Keratinocyte (primary cell): ENCODE results near the gene DPYSL5. TPM values are rescaled to one million over a fixed set of nuclear protein-coding genes. Genes with fewer than 3 reads are reported as not detected.

Experiments
- DNase-seq: peaks from one replicate; pipeline ENCODE4 v3.0.0-alpha.2; 2011; ENCODE audit warnings: low read depth, missing footprints, low spot score
- FAIRE-seq: peaks from 2 replicates; lab custom pipeline; 2011; peaks lifted over from hg19 to GRCh38; lab: Jason Lieb, UNC
- H2AFZ ChIP-seq: 2 replicates; pipeline ENCODE4 v1.6.0; 2012; ENCODE audit warnings: low read length, control low read depth, inconsistent platforms; ENCODE audit not compliant: control insufficient read depth
- H3K27ac ChIP-seq: 2 replicates; pipeline ENCODE4 v1.5.1; 2011; ENCODE audit warnings: low read length; ENCODE audit not compliant: control insufficient read depth, insufficient read depth
- H3K27me3 ChIP-seq: 3 replicates; pipeline ENCODE4 v1.6.0; 2011; ENCODE audit warnings: low read length; ENCODE audit not compliant: control insufficient read depth, insufficient read depth; ENCODE audit errors: extremely low read depth
- H3K36me3 ChIP-seq, 2 experiments: 2 replicates in 1 of 2; 3 replicates in 1 of 2; pipeline ENCODE4 v1.5.1; 2011; ENCODE audit warnings: low read length in 2 of 2, mild to moderate bottlenecking in 1 of 2; ENCODE audit not compliant: control insufficient read depth in 2 of 2, insufficient read depth in 2 of 2; ENCODE audit errors: extremely low read depth in 1 of 2
- H3K4me1 ChIP-seq: 3 replicates; pipeline ENCODE4 v1.5.1; 2011; ENCODE audit warnings: low read length; ENCODE audit not compliant: control insufficient read depth, insufficient read depth; ENCODE audit errors: extremely low read depth
- H3K4me2 ChIP-seq: 3 replicates; pipeline ENCODE4 v1.6.0; 2011; ENCODE audit warnings: low read depth, low read length; ENCODE audit not compliant: control insufficient read depth, insufficient read depth; ENCODE audit errors: extremely low read depth
- H3K4me3 ChIP-seq, 3 experiments: fragments of 200-600 bp in 1 of 3; sonication (generic) in 1 of 3; 2 replicates in 2 of 3; 3 replicates in 1 of 3; pipeline ENCODE4 v1.5.1; 2011 to 2016; ENCODE audit warnings: low read length in 3 of 3, mild to moderate bottlenecking in 3 of 3, control low read depth in 2 of 3, inconsistent platforms in 1 of 3, low read depth in 1 of 3, mixed read lengths in 1 of 3, mixed run types in 1 of 3, moderate library complexity in 1 of 3; ENCODE audit not compliant: control insufficient read depth in 2 of 3, insufficient read depth in 2 of 3; ENCODE audit errors: extremely low read depth in 1 of 3
- H3K79me2 ChIP-seq: 2 replicates; pipeline ENCODE4 v1.6.0; 2012; ENCODE audit warnings: low read length; ENCODE audit not compliant: control insufficient read depth, insufficient read depth
- H3K9ac ChIP-seq: 3 replicates; pipeline ENCODE4 v1.6.0; 2011; ENCODE audit warnings: low read length; ENCODE audit not compliant: control insufficient read depth, insufficient read depth; ENCODE audit errors: extremely low read depth
- H3K9me1 ChIP-seq: 3 replicates; pipeline ENCODE4 v1.6.0; 2011; ENCODE audit warnings: low read length; ENCODE audit not compliant: control insufficient read depth, insufficient read depth; ENCODE audit errors: extremely low read depth
- H3K9me3 ChIP-seq: 2 replicates; pipeline ENCODE4 v1.5.1; 2012; ENCODE audit warnings: low read depth, low read length; ENCODE audit not compliant: control insufficient read depth
- H4K20me1 ChIP-seq: 3 replicates; pipeline ENCODE4 v1.6.0; 2011; ENCODE audit warnings: low read length; ENCODE audit not compliant: control insufficient read depth, insufficient read depth; ENCODE audit errors: extremely low read depth
- CTCF ChIP-seq, 3 experiments: IDR thresholded peaks in 1 of 3; conservative IDR thresholded peaks in 1 of 3; optimal IDR thresholded peaks in 1 of 3; 2 replicates in 2 of 3; 3 replicates in 1 of 3; pipeline versions ENCODE3 to v1.5.1; 2011; ENCODE audit warnings: low read length in 3 of 3, mild to moderate bottlenecking in 3 of 3, moderate library complexity in 2 of 3, control low read depth in 1 of 3, inconsistent platforms in 1 of 3; ENCODE audit not compliant: insufficient read depth in 2 of 3; ENCODE audit errors: extremely low read depth in 1 of 3
- EZH2 ChIP-seq: IDR thresholded peaks from one replicate; pipeline ENCODE4 v1.6.1; 2012; ENCODE audit warnings: inconsistent platforms, mild to moderate bottlenecking, low read length, moderate library complexity
- dilution Hi-C: fragments of 300-500 bp; cut with MboI; formaldehyde crosslinking; loops from one replicate; pipeline ENCODE4 v1.7.0; 2020; ENCODE audit warnings: low sequenced_read_pairs; ENCODE audit not compliant: extremely low pct_ligation_motif_present
- polyA plus RNA-seq, 5 experiments: library from polyadenylated mRNA; depleted of rRNA in 3 of 5; stranded (reverse) in 3 of 5; stranded (forward) in 1 of 5; unstranded in 1 of 5; fragments of >200 nt; gene quantifications; 1 replicate in 1 of 5; 2 replicates in 3 of 5; 3 replicates in 1 of 5; pipeline versions ENCODE4 v1.2.1 to v1.2.3, GENCODE V29; 2011 to 2012; ENCODE audit warnings: missing spikeins in 2 of 5, low read depth in 1 of 5, low replicate concordance in 1 of 5

DPYSL5 gene
- polyA plus RNA-seq, 1 donor (not counting 4 experiments of a cell fraction or from before 2014, with no cell fraction given) = not detected

- DNase-seq (no peak), FAIRE-seq (no peak)
- H3K4me1 ChIP-seq = no peaks in the 10 kb centered on the region
- H2AFZ ChIP-seq = no peak overlapping the region
- no peaks in the 10 kb centered on the region for H3K36me3 ChIP-seq
- no peaks in the 10 kb centered on the region for H3K9me3 ChIP-seq
- H3K9me1 ChIP-seq = no peaks in the 10 kb centered on the region
- H3K27me3 ChIP-seq = peaks cover 33% of the 10 kb centered on the region
- H3K27ac ChIP-seq = no peak overlapping the region
- dilution Hi-C loops = no loop called here
- no peaks in the 10 kb centered on the region for H3K79me2 ChIP-seq
- no peak overlapping the region for H3K4me2 ChIP-seq
- H3K4me3 ChIP-seq = no peak overlapping the region
- no peak overlapping the region for H3K9ac ChIP-seq
- no peaks in the 10 kb centered on the region for H4K20me1 ChIP-seq
- no peak for TF ChIP-seq EZH2
- TF ChIP-seq CTCF (optimal IDR thresholded peaks at IDR 0.05 in 1 of 3, IDR thresholded peaks at IDR 0.05 in 1 of 3, conservative IDR thresholded peaks at IDR 0.05 in 1 of 3; ENCODE audit: extremely low read depth in 1 of 3, insufficient read depth in 2 of 3, low read length in 3 of 3) = no peak
Observed at GRCh38 chr2:26957534-26957933, 109.6 kb downstream of the DPYSL5 start.

GRCh38 chr2:26959331-26959730 is 111.4 kb downstream of the DPYSL5 start:
- dilution Hi-C loops = no loop called here
- H3K9me1 ChIP-seq = no peaks in the 10 kb centered on the region
- no peak for FAIRE-seq

More at GRCh38 chr2:26959331-26959730, 111.4 kb downstream of the DPYSL5 start:
- H3K9ac ChIP-seq = no peak overlapping the region
- no peak overlapping the region for H3K27ac ChIP-seq
- H3K36me3 ChIP-seq = no peaks in the 10 kb centered on the region
- DNase-seq = no peak
- no peaks in the 10 kb centered on the region for H3K79me2 ChIP-seq
- H3K4me1 ChIP-seq = no peaks in the 10 kb centered on the region
- TF ChIP-seq CTCF (optimal IDR thresholded peaks at IDR 0.05 in 1 of 3, IDR thresholded peaks at IDR 0.05 in 1 of 3, conservative IDR thresholded peaks at IDR 0.05 in 1 of 3; ENCODE audit: extremely low read depth in 1 of 3, insufficient read depth in 2 of 3, low read length in 3 of 3) (no peak), EZH2 (no peak)
- H2AFZ ChIP-seq = no peak overlapping the region
- H3K9me3 ChIP-seq = no peaks in the 10 kb centered on the region
- no peak overlapping the region for H3K4me2 ChIP-seq
- no peaks in the 10 kb centered on the region for H4K20me1 ChIP-seq
- H3K4me3 ChIP-seq = no peak overlapping the region
- peaks cover 27% of the 10 kb centered on the region for H3K27me3 ChIP-seq
